ENCODE data around the gene EHF. TPM values are rescaled to one million over a fixed set of nuclear protein-coding genes. Genes with fewer than 3 reads are reported as not detected.

The EHF gene
- total RNA-seq, 2 donors from 2014 or later = 0.35 TPM; not detected in 1

DNA sequence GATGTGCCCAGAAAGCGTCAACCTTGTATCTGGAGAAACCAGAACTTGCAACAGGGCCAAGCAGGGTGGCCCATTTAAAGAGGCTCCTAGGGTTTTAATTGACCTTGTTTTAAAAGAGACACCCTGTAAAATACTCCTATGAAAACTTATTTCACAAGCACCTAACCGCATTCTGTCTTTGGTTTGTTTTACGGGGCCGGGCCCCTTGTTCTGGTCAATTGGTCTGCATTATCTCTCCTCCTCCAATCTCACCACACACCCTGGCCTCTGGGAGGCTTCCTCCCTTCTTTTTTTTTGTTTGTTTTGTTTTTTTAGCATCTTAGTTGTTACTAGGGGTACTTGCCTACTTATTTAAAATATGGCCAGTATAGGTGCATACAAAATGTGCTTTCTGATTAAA is 4.7 kb downstream of the EHF start:
- no peaks in the 10 kb centered on the region for H3K9me3 Mint-ChIP-seq
- ATAC-seq (replicated peaks) = no peak

DNA sequence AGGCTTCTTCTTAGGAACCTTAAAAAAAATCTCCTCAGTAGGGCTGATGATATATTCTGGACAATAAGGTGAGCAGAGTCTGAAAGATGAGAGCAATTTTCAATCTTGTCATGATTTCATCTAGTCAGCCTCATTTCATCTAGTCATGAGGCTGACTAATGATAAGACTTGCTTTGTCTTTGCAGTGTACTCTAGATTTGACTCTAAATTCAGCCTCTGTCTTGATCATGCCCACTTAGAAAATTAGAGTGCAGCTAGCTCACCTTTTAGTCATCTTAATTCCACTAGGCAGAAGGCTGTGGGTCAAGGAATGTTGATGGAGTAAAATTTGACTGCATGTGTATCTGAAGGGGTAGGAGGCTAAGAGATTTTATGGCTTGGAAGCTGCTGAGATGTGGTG is 5.5 kb downstream of the EHF start:
- H3K4me1 Mint-ChIP-seq = peaks cover 11% of the 10 kb centered on the region
- peak; percentile 78 for ATAC-seq (replicated peaks)
- H3K4me3 Mint-ChIP-seq = no peak overlapping the region
- no peak overlapping the region for H3K27ac Mint-ChIP-seq
- H3K9me3 Mint-ChIP-seq = no peaks in the 10 kb centered on the region
- peaks cover 26% of the 10 kb centered on the region for H3K27me3 Mint-ChIP-seq
- no peaks in the 10 kb centered on the region for H3K36me3 Mint-ChIP-seq (ENCODE audit: low read depth)

More for the DNA sequence above, 4.7 kb downstream of the EHF start:
- Mint-ChIP-seq H3K27ac (no peak overlapping the region), H3K36me3 (ENCODE audit: low read depth) (no peaks in the 10 kb centered on the region), H3K27me3 (peaks cover 27% of the 10 kb centered on the region), H3K4me3 (no peak overlapping the region), H3K4me1 (peaks cover 11% of the 10 kb centered on the region)

DNA sequence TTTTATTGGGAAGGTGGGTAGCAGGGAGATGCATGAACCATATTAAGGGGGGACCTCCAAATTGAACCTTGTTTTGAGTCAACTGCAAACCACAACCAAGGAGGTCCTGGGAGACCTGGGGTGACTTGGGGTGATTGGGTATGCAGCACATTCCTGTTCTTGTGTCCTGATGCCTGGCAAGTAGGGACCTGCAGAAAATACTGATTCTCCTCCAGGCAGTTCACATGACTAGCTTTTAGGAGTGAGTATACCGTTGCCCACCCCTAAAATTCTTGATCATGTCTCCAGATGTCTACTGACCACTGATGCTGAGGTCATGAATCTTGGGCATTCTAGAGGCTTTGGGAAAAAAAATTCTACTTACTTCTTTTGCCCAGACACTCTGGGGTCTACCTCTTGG is 6.3 kb downstream of the EHF start:
- H3K36me3 Mint-ChIP-seq (ENCODE audit: low read depth) = no peaks in the 10 kb centered on the region
- H3K4me3 Mint-ChIP-seq = no peak overlapping the region
- no peaks in the 10 kb centered on the region for H3K9me3 Mint-ChIP-seq
- peaks cover 11% of the 10 kb centered on the region for H3K4me1 Mint-ChIP-seq
- H3K27me3 Mint-ChIP-seq = peaks cover 20% of the 10 kb centered on the region
- no peak for ATAC-seq (replicated peaks)
- no peak overlapping the region for H3K27ac Mint-ChIP-seq

DNA sequence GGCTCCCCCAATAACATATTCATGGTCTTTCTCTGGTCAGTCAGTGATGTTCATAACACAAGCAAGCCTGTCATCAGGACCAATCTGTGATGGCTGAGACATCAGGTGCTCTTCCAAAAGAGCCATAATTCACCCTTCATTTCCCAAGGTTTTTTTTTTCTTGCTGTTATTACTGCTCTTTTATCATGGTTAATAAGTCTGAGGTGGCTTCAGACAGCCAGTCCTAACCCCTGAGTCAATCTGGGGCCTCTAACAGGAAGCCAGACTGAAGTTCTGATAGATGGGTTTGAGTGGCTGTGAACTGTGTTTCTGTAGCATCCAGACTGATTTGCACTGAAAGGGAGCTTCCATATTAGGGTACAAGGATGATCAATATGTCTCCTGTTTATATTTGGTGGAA is 8.8 kb downstream of the EHF start:
- no peak for ATAC-seq (replicated peaks)
- peaks cover 16% of the 10 kb centered on the region for H3K27me3 Mint-ChIP-seq
- H3K27ac Mint-ChIP-seq = no peak overlapping the region
- H3K36me3 Mint-ChIP-seq (ENCODE audit: low read depth) = no peaks in the 10 kb centered on the region
- no peak overlapping the region for H3K4me3 Mint-ChIP-seq
- no peaks in the 10 kb centered on the region for H3K9me3 Mint-ChIP-seq
- H3K4me1 Mint-ChIP-seq = peaks cover 19% of the 10 kb centered on the region

DNA sequence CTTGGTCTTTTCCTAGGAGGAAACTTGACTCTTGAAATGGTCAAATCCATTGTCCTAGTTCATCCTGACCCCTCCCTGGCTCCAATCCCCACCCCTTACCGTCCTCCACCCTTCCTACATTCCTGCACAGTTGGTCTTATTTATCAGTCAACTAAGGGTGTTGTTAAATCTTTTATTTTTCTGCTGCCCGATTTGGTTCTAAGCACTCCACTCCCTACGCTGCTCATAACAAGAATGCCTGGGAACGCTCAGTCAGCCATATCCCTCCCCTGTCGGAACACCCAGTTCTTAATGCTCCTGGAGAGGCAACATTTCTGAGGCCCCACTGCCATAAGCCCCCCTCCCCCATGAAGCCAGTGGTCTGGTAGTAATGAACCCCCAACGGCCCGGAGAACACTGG is 9.7 kb downstream of the EHF start:
- ATAC-seq (replicated peaks) = no peak

DNA sequence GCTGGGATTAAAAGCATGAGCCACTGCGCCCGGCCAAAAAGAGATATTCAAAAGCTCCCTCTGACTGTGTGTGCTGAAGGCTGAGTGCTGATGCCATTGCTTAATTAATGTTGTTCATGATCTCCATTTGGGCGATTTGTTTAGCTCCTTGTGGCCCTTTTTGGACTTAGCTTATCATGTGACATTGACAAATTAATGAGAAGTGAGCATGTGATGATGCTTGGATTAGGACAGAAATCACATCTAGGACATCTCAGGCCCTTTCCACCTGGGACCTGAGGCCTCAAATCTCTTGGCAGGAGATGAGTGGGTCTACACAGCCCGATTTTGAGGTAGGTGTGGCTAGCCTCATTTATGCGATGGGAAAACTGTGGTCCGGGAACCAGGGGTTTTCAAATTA is 10.4 kb downstream of the EHF start:
- H3K9me3 Mint-ChIP-seq = no peaks in the 10 kb centered on the region
- H3K27me3 Mint-ChIP-seq = peaks cover 16% of the 10 kb centered on the region
- ATAC-seq (replicated peaks) = no peak
- no peak overlapping the region for H3K4me3 Mint-ChIP-seq
- H3K27ac Mint-ChIP-seq = no peak overlapping the region
- peaks cover 18% of the 10 kb centered on the region for H3K4me1 Mint-ChIP-seq
- no peaks in the 10 kb centered on the region for H3K36me3 Mint-ChIP-seq (ENCODE audit: low read depth)

More for the DNA sequence above, 9.7 kb downstream of the EHF start:
- no peaks in the 10 kb centered on the region for H3K36me3 Mint-ChIP-seq (ENCODE audit: low read depth)
- no peak overlapping the region for H3K27ac Mint-ChIP-seq
- H3K9me3 Mint-ChIP-seq = no peaks in the 10 kb centered on the region
- no peak overlapping the region for H3K4me3 Mint-ChIP-seq
- H3K4me1 Mint-ChIP-seq = peaks cover 19% of the 10 kb centered on the region
- H3K27me3 Mint-ChIP-seq = peaks cover 16% of the 10 kb centered on the region

DNA sequence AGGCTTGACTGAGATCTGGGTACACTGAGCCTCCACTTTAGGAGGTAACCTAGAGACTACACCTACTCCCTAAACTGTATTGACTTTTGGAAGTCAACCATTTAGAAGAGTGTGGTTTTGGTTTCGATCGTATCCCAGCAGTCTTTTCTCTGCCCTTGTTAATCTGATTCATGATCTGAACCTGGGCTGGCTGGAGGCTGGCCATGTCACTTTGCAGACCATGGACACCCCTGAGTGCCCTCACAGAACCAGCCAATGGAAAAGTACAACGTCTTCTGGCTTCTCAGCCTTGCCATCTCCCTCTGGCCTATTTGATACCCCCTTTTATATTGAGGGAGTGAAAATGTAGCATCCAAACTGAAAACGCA is 10.8 kb downstream of the EHF start:
- Mint-ChIP-seq H3K4me1 (peaks cover 13% of the 10 kb centered on the region), H3K27ac (no peak overlapping the region), H3K9me3 (no peaks in the 10 kb centered on the region), H3K27me3 (peaks cover 11% of the 10 kb centered on the region), H3K4me3 (no peak overlapping the region), H3K36me3 (ENCODE audit: low read depth) (no peaks in the 10 kb centered on the region)
- ATAC-seq (replicated peaks) = no peak

DNA sequence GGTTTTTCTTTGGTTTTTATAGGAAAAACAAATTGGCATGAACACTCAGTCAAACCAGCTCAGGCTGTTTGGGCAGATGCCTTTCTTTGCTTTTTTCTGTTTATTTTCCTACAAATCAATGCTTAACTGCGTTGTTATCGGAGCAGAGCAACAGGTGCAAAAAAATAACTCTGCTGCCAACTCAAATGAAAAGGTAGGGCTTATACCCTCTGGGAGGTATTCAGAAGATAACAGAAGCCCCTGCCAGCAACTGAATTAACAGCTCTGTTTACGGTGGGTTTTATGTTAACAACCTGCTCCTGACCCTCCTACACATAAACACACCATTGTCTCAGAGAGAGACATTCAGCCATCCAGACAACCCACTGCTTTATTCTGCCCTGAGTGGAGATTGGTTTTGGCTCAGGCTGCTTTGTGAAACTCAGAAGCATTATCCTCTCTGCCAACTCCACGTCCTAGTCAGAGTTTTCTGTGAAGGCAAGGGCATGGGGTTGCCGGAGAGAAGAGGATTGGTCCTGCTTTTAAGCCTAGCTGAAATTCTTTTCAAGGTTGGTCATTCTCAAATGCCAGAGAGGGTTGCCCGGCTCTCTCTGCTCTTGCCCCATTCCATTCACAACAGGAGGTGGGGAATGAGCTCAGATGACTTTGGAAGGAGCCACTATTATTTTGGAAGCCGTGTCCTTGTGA is 11.4 kb downstream of the EHF start:
- no peak for ATAC-seq (replicated peaks)
- Mint-ChIP-seq H3K27ac (no peak overlapping the region), H3K4me1 (peaks cover 13% of the 10 kb centered on the region)

DNA sequence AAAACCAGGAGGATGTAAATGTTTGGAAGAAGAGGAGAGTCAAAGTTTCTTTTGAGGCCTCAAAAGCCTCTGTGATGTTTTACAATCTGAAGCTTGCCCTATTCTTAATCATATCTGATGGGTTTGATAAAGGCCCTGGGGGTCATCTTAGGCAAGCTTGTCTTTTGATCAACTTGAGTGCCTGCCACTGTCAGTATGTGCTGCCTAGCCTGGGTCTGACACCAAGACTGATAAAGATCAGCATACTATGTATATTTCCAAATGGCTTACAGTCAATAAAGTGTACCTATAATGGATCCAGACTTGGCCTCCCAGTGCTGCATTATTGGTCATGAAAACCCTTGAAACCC is 12.7 kb downstream of the EHF start:
- H3K36me3 Mint-ChIP-seq (ENCODE audit: low read depth) = no peaks in the 10 kb centered on the region
- no peak overlapping the region for H3K27ac Mint-ChIP-seq
- ATAC-seq (replicated peaks) = no peak
- H3K27me3 Mint-ChIP-seq = peaks cover 8% of the 10 kb centered on the region
- H3K9me3 Mint-ChIP-seq = no peaks in the 10 kb centered on the region
- H3K4me1 Mint-ChIP-seq = peaks cover 13% of the 10 kb centered on the region
- peak overlapping the region; percentile 12 for H3K4me3 Mint-ChIP-seq

More for the DNA sequence above, 11.4 kb downstream of the EHF start:
- Mint-ChIP-seq H3K27me3 (peaks cover 8% of the 10 kb centered on the region), H3K9me3 (no peaks in the 10 kb centered on the region), H3K36me3 (ENCODE audit: low read depth) (no peaks in the 10 kb centered on the region), H3K4me3 (no peak overlapping the region)

DNA sequence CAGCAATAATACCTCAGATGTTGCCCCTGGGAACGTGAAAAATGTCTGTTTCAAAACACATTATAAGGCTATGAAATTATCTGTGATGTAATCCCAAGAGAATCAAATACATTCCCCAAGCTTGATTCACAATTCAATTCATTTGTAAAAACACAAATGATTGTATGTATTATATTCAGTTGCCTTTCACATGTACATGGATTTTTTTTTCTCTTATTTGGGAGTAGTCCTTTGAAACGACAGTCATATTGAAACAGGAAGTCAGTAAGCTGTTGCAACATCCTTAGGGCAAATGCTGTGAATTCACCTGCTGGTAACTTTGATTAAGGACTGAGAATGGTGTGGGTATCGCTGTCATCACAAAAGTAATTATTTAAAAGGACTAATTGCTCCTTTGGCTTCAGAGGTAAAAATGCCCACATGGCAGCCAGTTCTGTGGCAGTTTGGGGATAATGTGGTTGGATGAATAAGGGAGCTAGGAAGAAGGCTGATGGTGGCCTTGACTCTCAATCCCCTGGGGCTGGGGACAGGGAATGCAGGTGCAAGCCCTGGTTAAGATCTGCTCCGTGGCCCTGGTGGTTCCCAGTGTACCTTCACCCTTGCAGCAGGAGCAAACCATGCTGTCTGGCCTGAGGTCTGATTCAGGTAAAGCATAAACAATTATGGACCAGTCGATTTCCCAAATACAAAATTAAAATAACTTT is 13.2 kb downstream of the EHF start:
- Mint-ChIP-seq H3K27ac (peak overlapping the region; percentile 25), H3K27me3 (peaks cover 8% of the 10 kb centered on the region), H3K4me3 (peak overlapping the region; percentile 12), H3K36me3 (ENCODE audit: low read depth) (no peaks in the 10 kb centered on the region), H3K9me3 (no peaks in the 10 kb centered on the region), H3K4me1 (peaks cover 13% of the 10 kb centered on the region)
- ATAC-seq (replicated peaks) = peak; percentile 71

DNA sequence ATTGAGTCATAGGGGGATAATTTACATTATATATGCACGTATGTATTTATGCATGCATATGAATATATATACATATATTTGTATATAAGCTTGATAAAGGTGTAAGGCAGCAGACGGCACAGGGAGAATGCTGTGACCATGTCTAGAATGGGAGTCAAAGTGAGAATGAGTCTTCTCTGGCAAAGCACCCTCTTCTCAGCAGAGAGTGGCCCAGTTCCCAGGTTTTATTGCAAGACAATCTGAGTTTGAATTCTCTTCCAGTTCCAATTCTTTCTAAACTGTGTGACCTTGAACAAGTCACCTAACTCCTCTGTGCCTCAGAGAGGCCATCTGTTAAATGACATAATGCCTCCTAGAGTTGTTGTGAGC is 13.8 kb downstream of the EHF start:
- H3K4me3 Mint-ChIP-seq = no peak overlapping the region
- no peaks in the 10 kb centered on the region for H3K9me3 Mint-ChIP-seq
- ATAC-seq (replicated peaks) = no peak
- peaks cover 6% of the 10 kb centered on the region for H3K27me3 Mint-ChIP-seq
- no peaks in the 10 kb centered on the region for H3K36me3 Mint-ChIP-seq (ENCODE audit: low read depth)
- peaks cover 13% of the 10 kb centered on the region for H3K4me1 Mint-ChIP-seq
- H3K27ac Mint-ChIP-seq = no peak overlapping the region

DNA sequence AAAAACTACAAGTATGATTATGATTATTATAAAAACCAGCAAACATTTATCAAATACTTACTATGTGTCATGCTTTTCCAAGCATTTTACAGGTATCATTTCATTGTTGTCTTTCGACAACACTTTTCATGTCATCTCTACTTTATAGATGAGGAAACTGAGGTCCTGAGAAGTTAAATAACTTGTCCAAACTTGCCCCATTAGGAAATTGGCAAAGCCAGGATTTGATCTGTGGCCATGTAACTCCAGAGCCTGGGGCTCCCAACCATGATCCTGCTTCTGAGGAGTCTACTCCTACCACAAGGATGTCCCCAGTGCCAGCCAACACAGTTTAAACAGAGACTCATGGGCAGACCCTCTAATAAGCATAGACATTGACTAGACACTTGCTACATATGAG is 15.2 kb downstream of the EHF start:
- Mint-ChIP-seq H3K4me3 (no peak overlapping the region), H3K36me3 (ENCODE audit: low read depth) (no peaks in the 10 kb centered on the region), H3K9me3 (no peaks in the 10 kb centered on the region), H3K27me3 (peaks cover 4% of the 10 kb centered on the region), H3K4me1 (peaks cover 13% of the 10 kb centered on the region), H3K27ac (no peak overlapping the region)
- ATAC-seq (replicated peaks) = no peak

DNA sequence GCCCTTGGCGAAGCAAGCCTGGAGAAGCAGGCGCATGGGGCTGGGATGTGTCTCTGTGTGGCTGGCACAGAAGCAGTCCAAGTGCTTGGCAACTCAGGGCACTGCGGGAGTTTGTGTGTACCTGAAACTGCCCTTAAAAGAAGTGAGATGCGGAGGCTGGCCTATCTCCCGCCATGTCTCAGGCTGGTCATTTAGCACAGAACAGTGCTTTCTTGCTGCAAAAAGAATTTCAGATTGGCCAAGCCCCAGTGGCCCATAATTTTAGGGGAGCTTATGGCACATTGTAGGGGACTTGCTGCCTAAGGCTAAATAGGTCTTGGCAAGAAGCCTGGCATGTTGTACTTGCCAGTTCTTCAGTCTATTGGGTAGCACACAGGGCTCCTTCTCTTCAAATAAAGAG is 16.4 kb downstream of the EHF start:
- H3K36me3 Mint-ChIP-seq (ENCODE audit: low read depth) = no peaks in the 10 kb centered on the region
- no peak for ATAC-seq (replicated peaks)
- peaks cover 4% of the 10 kb centered on the region for H3K27me3 Mint-ChIP-seq
- H3K9me3 Mint-ChIP-seq = no peaks in the 10 kb centered on the region
- H3K4me1 Mint-ChIP-seq = peaks cover 13% of the 10 kb centered on the region
- no peak overlapping the region for H3K27ac Mint-ChIP-seq
- H3K4me3 Mint-ChIP-seq = no peak overlapping the region

DNA sequence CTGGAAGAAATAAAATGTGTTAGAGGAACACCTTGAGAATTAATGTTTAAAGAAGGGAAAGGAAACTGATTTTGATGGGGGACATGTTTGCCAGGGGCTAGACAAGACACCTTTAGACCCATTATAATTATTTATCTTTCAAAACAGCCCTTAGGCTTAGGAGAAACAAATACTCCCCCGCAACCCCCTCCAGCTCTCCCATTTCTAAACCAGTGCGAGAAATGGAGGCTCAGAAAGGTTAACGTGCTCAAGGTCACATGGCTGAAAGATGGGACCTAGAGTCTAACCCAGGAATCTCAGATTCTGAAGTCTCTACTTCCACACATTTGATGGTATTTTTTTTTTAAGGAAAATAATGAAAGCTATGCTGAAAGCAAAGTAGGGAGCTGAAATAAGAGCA is 18.0 kb downstream of the EHF start:
- peaks cover 10% of the 10 kb centered on the region for H3K27me3 Mint-ChIP-seq
- H3K4me3 Mint-ChIP-seq = no peak overlapping the region
- H3K9me3 Mint-ChIP-seq = no peaks in the 10 kb centered on the region
- no peaks in the 10 kb centered on the region for H3K36me3 Mint-ChIP-seq (ENCODE audit: low read depth)
- peaks cover 6% of the 10 kb centered on the region for H3K4me1 Mint-ChIP-seq
- ATAC-seq (replicated peaks) = no peak
- H3K27ac Mint-ChIP-seq = no peak overlapping the region

DNA sequence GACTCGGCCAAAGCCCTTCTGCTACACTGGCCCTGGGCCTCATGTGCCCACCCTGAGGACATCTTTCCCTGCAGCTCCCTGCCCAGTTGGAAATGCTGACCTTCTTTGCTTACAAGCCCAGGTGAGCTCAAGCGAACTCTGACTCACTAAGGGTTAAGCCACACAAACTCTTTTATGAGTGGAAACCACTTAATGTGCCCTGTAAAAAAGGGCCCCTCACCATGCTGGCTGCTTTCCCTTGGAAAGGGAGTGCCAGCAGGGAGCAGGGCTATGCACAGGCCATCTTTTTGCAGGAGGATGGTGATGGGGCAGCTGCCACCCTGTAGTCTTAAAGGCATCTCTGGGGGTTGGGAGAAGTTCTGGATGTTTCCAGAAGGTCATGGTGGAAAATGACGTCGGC is 18.7 kb downstream of the EHF start:
- H3K4me1 Mint-ChIP-seq = no peaks in the 10 kb centered on the region
- no peaks in the 10 kb centered on the region for H3K9me3 Mint-ChIP-seq
- H3K4me3 Mint-ChIP-seq = no peak overlapping the region
- ATAC-seq (replicated peaks) = no peak
- H3K36me3 Mint-ChIP-seq (ENCODE audit: low read depth) = no peaks in the 10 kb centered on the region
- H3K27ac Mint-ChIP-seq = no peak overlapping the region
- peaks cover 10% of the 10 kb centered on the region for H3K27me3 Mint-ChIP-seq
